HG02970 (cell line): ENCODE measurements around the gene ETV7.
"Not testable (repeated sequence)": the region's sequence is repeated elsewhere in the genome, so short reads cannot be mapped to it uniquely, and the experiment has no call there.

Experiments
- ATAC-seq: cut with Tn5 transposase; IDR thresholded peaks from one replicate; pipeline ENCODE4 v1.9.1; 2021; ENCODE audit warnings: mild to moderate bottlenecking, moderate library complexity, moderate number of reproducible peaks; ENCODE audit not compliant: unreplicated experiment, low FRiP score

The ETV7 gene

DNA sequence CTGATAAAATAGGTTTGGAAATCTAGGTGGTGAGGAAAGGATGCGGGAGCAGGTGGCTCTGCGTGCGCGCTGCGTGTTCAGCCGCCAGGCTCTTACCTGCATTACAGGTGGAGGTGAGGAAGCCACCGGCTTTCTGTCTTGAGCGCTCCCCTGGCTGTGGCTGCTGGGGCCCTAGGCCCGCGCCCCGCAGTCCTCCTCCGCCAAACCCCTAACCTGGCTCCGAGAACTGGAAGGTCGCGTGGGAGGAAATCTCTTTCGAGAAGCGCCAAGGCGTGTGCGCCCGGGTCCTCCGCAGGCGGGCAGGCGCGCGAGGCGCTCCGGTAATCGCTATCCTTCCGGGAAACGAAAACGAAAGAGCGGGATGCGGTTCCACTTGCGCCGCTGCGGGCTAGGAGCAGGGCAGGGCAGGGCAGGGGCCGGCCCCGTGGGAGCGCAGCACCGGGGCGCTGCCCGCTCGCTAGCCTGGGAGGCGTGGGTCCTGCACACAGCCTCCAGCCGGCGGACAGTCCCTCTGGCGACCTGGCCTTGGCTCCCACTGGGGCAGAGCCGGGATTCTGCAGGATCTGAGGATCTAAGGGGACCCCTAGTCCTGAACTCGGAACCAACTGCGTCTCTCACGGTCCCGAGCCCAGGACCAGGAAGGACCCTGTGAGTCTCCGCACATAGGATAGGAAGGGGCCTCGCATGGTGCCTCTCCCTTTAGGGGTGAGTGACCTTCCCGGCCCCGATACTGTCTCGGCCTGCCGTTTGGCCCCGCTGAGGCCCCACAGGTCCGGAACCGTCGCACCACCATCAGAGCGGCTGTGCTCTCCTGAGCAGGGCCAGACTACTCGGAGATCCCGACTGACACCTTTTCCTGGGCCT, at the start of gene ETV7:
Gene ETV7 (minus strand): TSS at position 230 of the 864 bp plus-strand sequence. CDS start 128 bp downstream, at position 102.
- no peak for ATAC-seq

DNA sequence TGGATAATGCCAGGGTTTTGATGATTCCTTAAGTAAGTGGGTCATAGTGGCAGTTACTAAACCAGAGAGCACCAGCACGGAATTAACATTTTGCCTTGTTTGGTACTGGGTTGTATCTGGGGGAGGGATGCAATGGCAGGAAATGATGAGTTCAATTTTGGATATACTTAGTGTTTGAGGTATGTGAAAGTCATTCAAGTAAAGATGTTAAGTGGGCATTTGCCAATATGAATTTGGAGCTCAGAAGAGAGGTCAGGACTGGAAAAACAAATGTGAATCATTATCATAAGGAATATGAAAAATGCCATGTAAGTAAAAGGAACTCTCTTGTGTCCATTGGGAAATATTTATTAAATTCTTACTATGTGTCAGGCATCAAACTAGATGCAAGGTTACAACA, 49.0 kb upstream of the ETV7 start:
- no peak for ATAC-seq

DNA sequence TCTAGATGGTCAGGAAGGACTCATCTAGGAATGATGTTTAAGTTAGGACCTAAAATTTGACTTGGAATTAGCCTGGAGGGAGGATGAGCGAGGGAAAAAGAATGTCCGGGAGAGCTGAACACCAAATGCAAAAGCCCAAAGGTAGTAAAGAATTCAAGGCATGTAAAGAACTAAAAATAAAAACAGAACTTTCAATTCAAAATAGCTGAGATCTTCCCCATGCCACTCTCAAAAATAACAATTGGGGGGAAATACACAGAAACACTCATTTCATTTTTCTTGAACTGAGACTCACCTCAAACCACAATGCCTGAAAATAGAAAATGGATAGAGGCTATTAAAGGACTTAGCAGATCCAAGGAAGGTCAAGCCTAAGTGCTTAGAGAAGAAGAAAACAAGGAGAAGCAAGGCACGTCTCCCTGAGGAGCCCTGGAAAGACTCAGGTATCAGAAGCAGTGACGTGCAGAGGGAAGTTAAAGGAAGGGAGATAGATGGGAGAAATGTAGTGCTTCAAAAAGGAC, 44.7 kb upstream of the ETV7 start:
- no peak for ATAC-seq

DNA sequence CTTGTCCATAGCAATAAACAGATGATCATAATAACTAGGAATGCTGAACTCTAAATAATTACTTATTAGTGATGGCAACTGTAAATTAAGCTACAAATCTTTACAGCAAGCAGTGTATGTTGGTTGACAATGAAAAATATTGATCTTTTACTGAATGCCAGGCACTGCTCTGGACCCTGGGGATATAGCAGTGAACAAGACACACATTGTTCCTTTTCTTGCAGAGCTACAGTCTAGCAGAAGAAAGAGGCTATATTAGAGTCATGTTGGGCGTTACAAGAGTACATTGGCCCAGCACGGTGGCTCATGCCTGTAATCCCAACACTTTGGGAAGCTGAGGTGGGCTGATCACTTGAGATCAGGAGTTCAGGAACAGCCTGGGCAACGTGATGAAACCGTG, 43.7 kb upstream of the ETV7 start:
- ATAC-seq = no peak

DNA sequence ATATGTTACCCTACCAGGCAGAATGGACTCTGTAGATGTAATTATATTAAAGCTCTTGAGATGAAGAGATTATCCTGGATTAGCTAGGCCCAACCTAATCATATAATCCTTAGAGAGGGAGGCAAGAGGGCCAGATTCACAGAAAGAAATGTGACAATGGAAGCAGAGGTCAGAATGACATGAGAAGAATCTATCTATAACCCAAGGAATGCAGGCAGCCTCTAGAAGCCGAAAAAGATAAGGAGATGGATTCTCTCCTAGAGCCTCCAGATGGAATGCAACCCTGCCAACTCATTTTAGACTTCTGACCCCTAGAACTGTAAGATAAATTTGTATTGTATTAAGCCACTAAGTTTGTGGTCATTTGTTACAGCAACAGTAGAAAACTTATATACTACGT, 42.9 kb upstream of the ETV7 start:
- ATAC-seq = no peak

DNA sequence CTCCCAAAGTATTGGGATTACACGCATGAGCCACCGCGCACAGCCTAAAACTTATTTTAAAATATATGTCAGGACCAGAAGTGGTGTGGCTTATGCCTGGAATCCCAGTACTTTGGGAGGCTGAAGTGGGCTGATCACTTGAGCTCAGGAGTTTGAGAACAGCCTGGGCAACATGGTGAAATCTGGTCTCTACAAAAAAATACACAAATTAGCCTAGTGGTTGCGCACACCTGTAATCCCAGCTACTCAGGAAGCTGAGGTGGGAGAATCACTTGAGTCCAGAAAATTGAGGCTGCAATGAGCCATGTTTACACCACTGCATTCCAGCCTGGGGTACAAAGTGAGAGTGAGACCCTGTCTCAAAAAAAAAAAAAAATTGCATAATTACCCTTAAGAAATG, 41.4 kb upstream of the ETV7 start:
- no peak for ATAC-seq

DNA sequence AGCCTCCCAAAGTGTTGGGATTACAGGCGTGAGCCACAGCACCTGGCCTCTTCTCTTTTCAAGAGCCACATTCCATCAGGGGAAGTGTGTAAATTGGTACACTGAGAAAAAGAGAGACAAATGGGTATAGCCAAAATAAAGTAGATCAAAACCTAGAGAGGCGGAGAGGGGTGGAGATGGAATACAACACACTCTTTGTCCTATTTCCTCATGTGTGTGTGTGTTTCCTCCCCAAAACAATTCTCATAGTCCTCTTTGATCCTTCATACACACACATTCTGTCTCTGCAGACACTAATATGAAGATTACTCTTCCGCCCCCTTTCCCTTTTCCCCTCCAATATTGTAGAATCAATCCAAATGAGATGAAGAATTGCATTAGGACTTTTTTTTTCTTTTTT, 39.2 kb upstream of the ETV7 start:
- ATAC-seq = no peak

DNA sequence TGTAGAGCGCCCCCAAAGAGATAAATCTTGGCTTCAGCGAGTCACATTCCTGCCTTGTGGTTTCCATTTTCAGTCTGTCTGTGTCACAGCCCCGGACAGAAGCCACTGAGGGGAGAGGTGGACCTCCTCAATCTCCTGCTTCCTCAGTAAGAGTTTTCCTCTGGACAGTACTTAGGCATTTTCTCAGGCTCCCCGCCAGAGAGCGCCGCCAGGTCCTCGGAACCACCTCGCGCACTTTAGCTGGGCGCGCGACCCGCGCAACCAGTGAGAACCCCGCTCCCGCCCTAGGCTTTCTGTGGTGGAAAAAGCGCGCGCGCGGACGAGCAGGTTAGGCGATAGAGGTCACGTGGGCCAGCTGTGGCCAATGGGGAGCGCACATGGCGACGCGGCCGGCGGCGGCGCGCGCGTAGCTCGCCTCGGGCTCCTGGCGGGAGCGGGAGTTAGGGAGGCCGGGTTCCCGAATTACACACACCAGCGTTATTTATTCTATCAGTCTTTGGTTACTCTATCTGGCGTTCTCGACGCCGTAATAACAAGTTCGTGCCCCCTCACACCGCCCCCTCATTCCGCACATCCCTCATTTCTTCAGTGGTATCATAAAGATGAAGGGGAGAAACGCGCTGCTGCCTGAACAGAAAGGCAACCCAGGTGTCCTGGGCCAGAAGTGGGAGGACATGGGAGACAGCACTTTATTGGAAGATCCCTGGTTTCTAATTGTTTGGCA, 35.8 kb upstream of the ETV7 start:
- peak; percentile 94 for ATAC-seq

DNA sequence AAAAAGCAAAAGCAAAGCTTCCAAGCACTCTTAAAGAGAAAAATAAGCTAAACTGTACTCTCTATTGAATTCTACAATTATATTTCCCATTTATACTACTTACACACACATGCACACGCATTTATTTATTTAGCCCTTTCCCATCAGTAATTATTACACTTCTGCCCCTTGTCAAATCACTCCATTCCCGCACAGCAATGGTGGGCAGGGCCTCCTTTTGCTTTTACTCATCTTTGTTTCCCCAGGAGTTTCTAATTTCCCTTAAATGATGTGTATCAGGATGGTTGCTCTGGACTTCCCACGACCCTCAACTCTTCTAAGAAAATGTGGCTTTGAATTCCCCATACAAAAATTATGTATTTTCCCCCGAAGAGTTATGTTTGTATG, 35.2 kb upstream of the ETV7 start:
- no peak for ATAC-seq

DNA sequence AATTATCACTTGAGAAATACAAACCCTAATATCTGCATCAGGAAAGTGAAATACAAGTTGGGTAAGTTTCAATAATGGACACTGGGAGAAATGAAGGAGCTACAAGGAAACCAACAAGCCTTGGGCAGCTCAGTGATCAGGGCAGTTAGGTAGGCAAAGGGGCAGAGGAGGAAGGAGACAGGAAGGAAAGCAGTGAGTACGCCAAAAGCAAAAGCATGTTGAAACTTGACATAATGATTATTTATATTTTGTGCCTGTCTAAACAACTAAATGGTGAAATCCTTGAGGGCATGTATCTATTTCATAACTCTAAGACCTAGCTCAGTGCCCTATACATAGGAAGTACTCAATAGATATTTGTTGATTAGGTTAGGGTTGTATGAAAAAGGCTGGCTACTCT, 31.8 kb upstream of the ETV7 start:
- no peak for ATAC-seq

DNA sequence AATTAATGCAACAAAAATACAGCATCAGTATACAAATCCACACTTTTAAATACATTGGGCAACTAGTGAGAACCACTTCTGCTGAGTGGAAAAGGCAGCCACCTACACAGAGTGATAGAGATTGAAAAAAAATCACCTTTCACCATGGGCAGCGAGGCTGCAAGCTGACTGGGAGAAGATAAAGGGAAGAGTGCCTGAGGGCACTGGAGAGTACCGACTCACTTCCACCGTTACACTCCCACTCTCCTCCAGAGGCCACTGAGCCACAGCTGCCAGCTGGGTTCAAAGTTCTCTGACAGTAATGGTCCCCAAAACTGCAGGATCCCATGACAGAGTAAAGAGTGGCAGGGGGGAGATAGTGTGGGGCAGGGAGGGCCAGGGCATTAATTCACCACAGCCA, 31.1 kb upstream of the ETV7 start:
- no peak for ATAC-seq

DNA sequence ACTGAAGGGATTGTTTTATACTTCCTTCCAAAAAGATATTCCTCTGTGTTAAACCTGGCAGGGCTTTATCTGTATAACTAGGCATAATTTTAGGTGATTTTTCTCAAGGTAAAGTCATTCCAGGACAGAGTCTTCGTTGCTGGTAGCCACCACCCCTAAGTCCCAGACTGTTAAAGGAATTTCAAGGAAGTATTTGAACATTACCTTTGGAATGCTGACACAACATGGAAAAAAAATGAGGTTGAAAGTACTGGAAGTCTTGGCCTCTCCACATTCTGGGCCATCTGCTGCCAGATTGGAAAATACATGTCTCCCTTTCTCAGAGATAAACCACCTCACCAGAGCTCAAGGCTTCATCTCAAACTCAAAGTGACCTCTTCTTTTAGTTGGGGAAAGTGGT, 27.0 kb upstream of the ETV7 start:
- ATAC-seq = no peak

DNA sequence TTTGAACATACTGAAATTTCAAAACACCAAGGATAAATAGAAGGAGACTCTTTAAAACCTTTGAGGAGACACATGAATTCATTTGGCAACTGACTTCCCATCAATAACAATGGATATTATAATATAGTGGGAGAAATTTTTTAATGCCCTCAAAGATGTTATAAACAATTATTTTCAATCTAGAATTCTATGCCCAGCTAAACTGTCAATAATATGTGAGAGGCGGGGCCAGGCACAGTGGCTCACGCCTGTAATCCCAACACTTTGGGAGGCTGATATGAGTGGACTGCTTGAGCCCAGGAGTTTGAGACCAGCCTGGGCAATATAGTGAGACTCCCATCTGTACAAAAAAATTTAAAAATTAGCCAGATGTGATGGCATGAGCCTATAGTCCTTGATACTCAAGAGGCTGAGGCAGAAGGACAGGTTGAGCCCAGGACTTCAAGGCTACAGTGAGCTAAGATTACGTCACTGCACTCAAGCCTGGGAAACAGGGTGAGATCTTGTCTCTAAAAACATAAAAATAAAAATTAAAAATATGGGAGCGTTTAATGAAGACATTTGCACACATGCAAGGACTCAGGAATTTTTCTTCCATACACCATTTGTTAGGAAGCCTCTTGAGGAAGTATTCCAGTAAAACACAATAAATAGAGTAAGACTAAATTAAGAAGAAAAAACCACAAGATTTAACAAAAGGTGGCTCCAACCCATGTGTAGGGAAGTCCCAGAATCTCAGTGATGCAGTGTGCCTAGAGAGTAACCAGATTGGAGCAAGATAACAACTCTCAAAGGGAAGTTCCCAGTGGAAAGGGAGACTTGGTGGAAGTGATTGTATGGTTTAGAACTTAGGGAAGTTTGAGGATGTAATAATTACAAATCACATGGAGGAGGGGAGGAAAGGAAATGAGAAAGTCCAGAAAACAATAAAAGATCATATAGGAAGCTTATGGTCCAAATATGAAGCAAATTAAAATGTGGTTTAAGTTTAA, 26.3 kb upstream of the ETV7 start:
- ATAC-seq = no peak

DNA sequence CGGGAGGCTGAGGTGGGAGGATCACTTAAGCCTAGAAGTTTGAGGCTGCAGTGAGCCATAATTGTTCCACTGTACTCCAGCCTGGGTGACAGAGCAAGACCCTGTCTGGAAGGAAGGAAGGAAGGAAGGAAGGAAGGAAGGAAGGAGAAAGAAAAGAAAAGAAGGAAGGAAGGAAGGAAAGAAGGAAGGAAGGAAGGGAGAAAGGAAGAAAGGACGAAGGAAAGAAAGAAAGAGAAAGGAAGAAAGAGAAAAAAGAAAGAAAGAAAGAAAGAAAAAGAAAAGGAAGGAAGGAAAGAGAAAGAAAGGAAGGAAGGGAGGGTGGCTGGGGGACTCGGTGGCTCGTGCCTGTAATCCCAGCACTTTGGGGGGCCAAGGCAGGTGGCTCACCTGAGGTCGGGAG, 22.2 kb upstream of the ETV7 start:
- not testable (repeated sequence) for ATAC-seq

DNA sequence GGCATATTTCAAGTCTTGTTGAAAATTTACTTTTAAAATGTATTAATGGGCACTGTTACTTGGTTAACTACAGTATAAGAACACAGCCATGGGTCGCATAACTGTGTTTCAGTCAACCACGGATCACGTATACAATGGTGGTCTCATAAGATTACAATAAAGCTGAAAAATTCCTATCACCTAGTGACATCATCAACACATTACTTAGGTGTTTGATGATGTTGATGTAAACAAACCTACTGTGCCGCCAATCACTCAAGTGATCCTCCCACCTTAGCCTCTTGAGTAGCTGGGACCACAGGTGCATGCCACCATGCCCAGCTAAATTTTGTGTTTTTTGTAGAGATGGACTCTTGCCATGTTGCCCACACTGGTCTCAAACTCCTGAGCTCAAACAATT, 16.7 kb upstream of the ETV7 start:
- ATAC-seq = no peak

DNA sequence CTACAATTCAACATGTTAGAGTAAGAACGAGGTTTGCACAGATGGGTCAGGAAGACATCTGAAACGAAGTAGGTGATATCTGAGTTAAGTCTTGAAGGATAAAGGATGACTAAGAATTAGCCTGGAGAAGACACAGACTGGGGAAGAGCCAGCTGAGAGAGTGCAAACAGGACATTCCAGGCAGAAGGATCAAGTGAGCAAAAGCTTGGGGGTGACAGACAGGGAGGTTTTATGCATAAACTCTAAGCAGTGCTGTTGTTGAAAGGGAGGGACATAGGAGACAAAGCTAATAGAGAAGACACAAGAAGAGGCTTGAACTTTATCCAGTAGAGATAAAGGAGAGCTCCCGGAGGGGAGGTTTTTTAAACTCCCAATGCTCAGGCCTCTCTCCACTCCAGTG, 15.0 kb upstream of the ETV7 start:
- no peak for ATAC-seq

DNA sequence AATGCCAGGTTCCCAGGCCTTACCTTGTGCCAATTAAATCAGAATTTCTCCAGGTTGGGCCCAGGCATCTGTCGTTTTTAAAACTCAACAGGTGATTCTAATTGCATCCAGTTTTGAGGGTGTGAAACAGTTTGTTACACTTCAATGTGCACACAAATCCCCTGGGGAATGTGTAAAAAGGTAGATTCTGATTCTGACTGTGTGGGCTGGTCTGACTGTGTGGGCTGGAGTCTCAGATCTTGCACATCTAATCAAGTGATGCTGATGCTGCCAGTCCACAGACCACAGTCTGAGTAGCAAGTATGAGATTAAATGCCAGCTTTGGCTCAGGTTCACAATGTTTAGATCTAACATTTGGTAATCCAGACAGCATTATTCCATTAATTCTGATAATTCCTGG, 12.5 kb upstream of the ETV7 start:
- no peak for ATAC-seq

DNA sequence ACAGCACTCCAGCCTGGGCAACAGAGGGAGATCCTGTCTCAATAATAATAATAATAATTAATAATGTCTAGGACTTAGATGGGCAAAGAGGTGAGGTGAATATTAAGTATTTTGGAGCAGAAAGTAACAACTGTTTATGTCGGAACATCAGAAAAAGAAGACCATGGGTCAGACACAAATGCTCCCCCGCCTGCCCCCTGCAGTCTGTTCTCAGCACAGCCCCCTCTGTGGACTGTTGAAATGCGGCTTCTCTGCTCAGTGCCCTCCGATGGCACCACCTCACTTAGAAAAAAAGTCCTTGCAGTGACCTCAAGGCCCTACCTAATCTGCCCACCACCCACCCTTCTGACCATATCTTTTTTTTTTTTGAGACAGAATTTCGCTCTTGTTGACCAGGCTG, 5.2 kb upstream of the ETV7 start:
- ATAC-seq = no peak

DNA sequence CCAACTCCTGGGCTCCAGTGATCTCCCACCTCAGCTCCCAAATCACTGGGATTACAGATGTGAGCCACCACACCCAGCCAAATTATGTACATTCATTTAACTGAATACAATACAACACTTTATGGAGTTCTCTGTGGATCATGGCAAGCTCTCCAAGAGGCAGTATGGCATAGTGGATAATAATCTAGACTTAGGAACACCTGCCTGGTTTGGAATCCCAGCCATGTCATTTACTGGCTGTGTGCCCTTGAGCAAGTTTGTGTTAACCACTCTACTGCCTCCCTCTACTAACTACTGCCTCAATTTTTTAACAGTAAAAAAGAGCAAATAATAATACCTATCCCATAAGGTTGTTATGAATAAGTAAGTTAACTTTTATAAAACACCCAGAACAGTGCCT, 1.9 kb upstream of the ETV7 start:
- ATAC-seq = no peak
